ENCODE measurements around the gene EGFL8. TPM values are rescaled to one million over a fixed set of nuclear protein-coding genes. Genes with fewer than 3 reads are reported as not detected.

Gene EGFL8
- total RNA-seq, 2 donors from 2014 or later: 12.2 to 19.5 TPM

DNA sequence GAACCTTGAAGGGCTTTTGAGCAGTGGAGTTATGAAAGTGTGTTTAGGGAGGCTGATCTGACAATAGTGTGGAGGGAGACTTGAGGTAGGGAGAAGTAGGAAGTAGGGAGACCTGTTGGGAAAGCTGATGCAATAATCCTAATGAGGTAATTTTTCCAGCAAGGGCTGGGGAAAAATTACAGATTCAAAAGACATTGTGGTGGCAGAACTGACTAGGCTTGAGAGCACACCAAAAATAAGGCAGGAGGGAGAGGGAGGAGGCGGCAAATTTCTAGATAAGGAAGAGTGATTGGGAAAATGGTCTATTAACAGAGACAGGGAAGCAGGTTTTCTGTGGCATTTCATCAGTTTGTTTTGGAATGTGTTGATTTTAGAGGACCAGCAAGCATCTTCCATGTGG lies 18.1 kb upstream of the EGFL8 start:
- intact Hi-C loops (cut with DNase I): no loop called here
- H3K9me3 ChIP-seq: no peaks in the 10 kb centered on the region
- H3K4me1 ChIP-seq (replicated peaks): no peaks in the 10 kb centered on the region
- WGBS: 96% methylated on average over 1 of the region's 1 CpG
- H3K27ac ChIP-seq: no peak overlapping the region
- no peaks in the 10 kb centered on the region for H3K27me3 ChIP-seq (replicated peaks; ENCODE audit: insufficient read depth)
- no peak overlapping the region for H3K4me3 ChIP-seq
- TF ChIP-seq CTCF (IDR thresholded peaks at IDR 0.05) (no peak), POLR2AphosphoS5 (IDR thresholded peaks at IDR 0.05) (no peak), POLR2A (IDR thresholded peaks at IDR 0.05) (no peak)
- no peak for DNase-seq (ENCODE audit: low spot score)
- no peaks in the 10 kb centered on the region for H3K36me3 ChIP-seq

- Histone ChIP-seq H3K9me3 (no peaks in the 10 kb centered on the region), H3K4me1 (replicated peaks) (no peaks in the 10 kb centered on the region), H3K27ac (no peak overlapping the region), H3K36me3 (no peaks in the 10 kb centered on the region), H3K27me3 (replicated peaks; ENCODE audit: insufficient read depth) (no peaks in the 10 kb centered on the region), H3K4me3 (no peak overlapping the region)
- TF ChIP-seq POLR2AphosphoS5 (IDR thresholded peaks at IDR 0.05) (no peak), CTCF (IDR thresholded peaks at IDR 0.05) (no peak), POLR2A (IDR thresholded peaks at IDR 0.05) (no peak)
- WGBS: 39% methylated on average over 4 of the region's 4 CpGs
- no peak for DNase-seq (ENCODE audit: low spot score)
- intact Hi-C loops (cut with DNase I): no loop called here
These were observed 17.7 kb upstream of the EGFL8 start for GRCh38 chr6:32146687-32147086.

DNA sequence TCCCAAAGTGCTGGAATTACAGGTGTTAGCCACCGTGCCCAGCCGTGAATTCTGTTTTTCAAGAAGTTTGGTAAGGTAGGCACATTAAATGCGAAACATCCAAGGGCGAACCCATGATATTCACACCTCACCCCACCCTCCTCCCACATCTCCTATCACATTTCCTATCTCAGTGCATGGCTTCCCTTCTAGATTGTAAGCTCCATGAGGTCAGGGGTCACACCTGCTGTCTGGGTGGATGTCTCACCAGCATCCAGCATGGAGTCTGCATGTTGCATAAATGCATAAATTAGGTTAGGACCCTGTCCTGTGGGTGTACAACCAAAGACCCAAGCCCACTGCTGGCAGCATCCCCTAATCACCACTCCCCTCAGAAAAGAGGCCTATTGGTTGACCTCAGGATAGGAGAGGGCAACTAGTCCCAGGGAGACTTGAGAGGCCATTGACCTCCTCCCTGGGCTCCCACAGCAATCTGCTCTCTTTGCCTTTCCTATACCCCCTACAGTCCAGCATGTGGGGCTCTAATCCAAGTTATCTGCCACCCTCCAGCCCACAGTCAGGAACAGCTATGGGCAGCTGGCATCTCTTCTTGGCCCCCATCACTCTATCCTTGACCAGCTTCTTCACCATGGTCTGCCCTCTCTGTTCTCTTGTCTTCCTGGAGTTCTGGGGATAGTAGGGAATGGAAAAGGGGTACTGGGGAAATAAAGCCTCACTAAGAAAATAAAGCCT lies 16.8 kb upstream of the EGFL8 start:
- no peaks in the 10 kb centered on the region for H3K9me3 ChIP-seq
- H3K36me3 ChIP-seq: no peaks in the 10 kb centered on the region
- TF ChIP-seq POLR2A (IDR thresholded peaks at IDR 0.05) (no peak), CTCF (IDR thresholded peaks at IDR 0.05) (no peak), POLR2AphosphoS5 (IDR thresholded peaks at IDR 0.05) (no peak)
- intact Hi-C loops (cut with DNase I): no loop called here
- no peak for DNase-seq (ENCODE audit: low spot score)
- no peak overlapping the region for H3K4me3 ChIP-seq
- H3K4me1 ChIP-seq (replicated peaks): peaks cover 4% of the 10 kb centered on the region
- WGBS: 96% methylated on average over 4 of the region's 4 CpGs
- no peak overlapping the region for H3K27ac ChIP-seq
- no peaks in the 10 kb centered on the region for H3K27me3 ChIP-seq (replicated peaks; ENCODE audit: insufficient read depth)

DNA sequence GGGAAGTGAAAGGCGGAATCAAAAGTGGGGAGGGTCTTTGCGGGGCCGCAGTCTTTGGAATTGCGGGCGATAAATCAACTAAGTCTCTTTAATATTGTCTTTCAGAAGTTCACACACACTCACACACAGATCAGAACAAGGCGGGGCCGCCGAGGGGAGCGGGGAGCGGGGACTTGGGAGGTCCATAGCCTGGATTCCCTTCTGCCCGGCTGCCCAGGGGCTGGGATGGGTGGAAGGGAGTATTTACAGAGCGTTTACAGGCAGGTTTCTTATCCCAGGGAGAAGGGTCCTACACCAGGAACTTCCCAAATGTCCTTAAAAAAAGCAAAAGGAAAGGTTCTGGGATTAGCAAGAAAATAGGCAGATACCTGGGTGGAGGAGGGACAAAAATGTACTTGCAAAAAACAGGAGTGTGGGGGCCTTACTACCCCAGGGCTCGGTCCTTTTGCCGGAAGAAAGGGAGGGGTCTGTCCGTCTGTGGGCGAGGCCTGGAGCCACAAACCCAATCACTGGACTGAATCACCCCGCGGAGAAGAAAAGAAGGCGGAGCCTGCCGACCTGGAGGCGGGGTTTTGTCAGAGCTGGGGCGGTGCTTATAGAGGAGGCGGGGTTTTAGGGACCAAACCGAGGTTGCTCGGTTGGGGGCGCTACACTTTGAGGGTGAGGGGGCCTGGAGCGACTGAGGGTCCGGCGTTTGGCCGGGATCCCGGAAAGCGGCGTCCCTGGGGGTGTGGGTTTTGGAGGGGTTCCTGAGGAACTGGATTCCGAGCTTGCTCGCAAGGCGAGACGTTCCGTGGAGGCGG lies 15.9 kb upstream of the EGFL8 start:
- peak; percentile 34 for DNase-seq (ENCODE audit: low spot score)
- Histone ChIP-seq H3K4me1 (replicated peaks) (peaks cover 5% of the 10 kb centered on the region), H3K27me3 (replicated peaks; ENCODE audit: insufficient read depth) (no peaks in the 10 kb centered on the region), H3K27ac (no peak overlapping the region), H3K4me3 (peak overlapping the region in 1 of 2 donors; percentile 7), H3K9me3 (no peaks in the 10 kb centered on the region), H3K36me3 (no peaks in the 10 kb centered on the region)
- TF ChIP-seq POLR2AphosphoS5 (IDR thresholded peaks at IDR 0.05) (no peak), CTCF (IDR thresholded peaks at IDR 0.05) (peak in 2 of 4 experiments; percentile 9 to 34)
- intact Hi-C loops (cut with DNase I): no loop called here
- WGBS: 31% methylated on average over 39 of the region's 39 CpGs

All from prostate gland (tissue), 2 donors.